Hepatocyte (in vitro differentiated cells): ENCODE measurements around the gene PDCL2.

Experiments
- EZH2 ChIP-seq: fragments of 200-600 bp; sonication (generic); IDR thresholded peaks from 2 replicates; pipeline ENCODE4 v1.6.1; 2016; ENCODE audit warnings: antibody characterized with exemption, mild to moderate bottlenecking, borderline replicate concordance
- TF ChIP-seq, protein P1 (sequence below): fragments of 200-600 bp; sonication (generic); IDR thresholded peaks from 2 replicates; pipeline ENCODE4 v1.5.1; 2016; ENCODE audit warnings: antibody characterized with exemption, mild to moderate bottlenecking; ENCODE audit not compliant: poor library complexity

- TF ChIP-seq, protein P1, sequence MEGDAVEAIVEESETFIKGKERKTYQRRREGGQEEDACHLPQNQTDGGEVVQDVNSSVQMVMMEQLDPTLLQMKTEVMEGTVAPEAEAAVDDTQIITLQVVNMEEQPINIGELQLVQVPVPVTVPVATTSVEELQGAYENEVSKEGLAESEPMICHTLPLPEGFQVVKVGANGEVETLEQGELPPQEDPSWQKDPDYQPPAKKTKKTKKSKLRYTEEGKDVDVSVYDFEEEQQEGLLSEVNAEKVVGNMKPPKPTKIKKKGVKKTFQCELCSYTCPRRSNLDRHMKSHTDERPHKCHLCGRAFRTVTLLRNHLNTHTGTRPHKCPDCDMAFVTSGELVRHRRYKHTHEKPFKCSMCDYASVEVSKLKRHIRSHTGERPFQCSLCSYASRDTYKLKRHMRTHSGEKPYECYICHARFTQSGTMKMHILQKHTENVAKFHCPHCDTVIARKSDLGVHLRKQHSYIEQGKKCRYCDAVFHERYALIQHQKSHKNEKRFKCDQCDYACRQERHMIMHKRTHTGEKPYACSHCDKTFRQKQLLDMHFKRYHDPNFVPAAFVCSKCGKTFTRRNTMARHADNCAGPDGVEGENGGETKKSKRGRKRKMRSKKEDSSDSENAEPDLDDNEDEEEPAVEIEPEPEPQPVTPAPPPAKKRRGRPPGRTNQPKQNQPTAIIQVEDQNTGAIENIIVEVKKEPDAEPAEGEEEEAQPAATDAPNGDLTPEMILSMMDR, result no peak
- TF ChIP-seq EZH2, result no peak
Measured at GRCh38 chr4:55530167-55530566, 61.9 kb downstream of the PDCL2 start.
